K562 (cell line): ENCODE results near the gene CSF2. TPM values are rescaled to one million over a fixed set of nuclear protein-coding genes. Genes with fewer than 3 reads are reported as not detected.

Experiments used
- BACH1 ChIP-seq: fragments of 200-800 bp; sonication (Bioruptor generic); IDR thresholded peaks from 2 replicates; pipeline ENCODE4 v1.6.1; 2016; ENCODE audit warnings: missing genetic modification characterization, missing compliant biosample characterization
- ESRRB ChIP-seq: fragments of 250-450 bp; sonication (Bioruptor Pico); IDR thresholded peaks from 2 replicates; pipeline ENCODE4 v1.5.0; 2020; ENCODE audit warnings: mild to moderate bottlenecking, moderate library complexity, borderline replicate concordance
- ETV5 ChIP-seq: sonication (generic); formaldehyde crosslinking; IDR thresholded peaks from 2 replicates; pipeline ENCODE4 v1.4.0; 2020; ENCODE audit warnings: low read depth, mild to moderate bottlenecking, missing genetic modification reagents
- GATAD2A ChIP-seq: fragments of 450-650 bp; IDR thresholded peaks from 2 replicates; pipeline ENCODE4 v1.6.1; 2017
- MCM7 ChIP-seq, 2 experiments: fragments of 450-650 bp; IDR thresholded peaks; 2 replicates each; pipeline ENCODE4 v1.6.1; 2016 to 2018
- MIER1 ChIP-seq: fragments of 450-650 bp; IDR thresholded peaks from 2 replicates; pipeline ENCODE4 v1.6.1; 2016; ENCODE audit warnings: antibody characterized with exemption, mild to moderate bottlenecking, low read depth
- NFE2 ChIP-seq: IDR thresholded peaks from 2 replicates; pipeline ENCODE4 v1.6.1; 2014; ENCODE audit warnings: antibody characterized with exemption, low read depth
- NR2C1 ChIP-seq, 2 experiments: fragments of 450-650 bp; IDR thresholded peaks; 2 replicates each; pipeline ENCODE4 v1.6.1; 2017; ENCODE audit warnings: mild to moderate bottlenecking in 2 of 2, antibody characterized with exemption in 1 of 2, inconsistent platforms in 1 of 2, missing compliant biosample characterization in 1 of 2, missing genetic modification characterization in 1 of 2
- NR2C2 ChIP-seq, 2 experiments: fragments of 200-800 bp in 1 of 2; sonication (Bioruptor generic) in 1 of 2; sonication (generic) in 1 of 2; formaldehyde crosslinking in 1 of 2; IDR thresholded peaks; 2 replicates each; pipeline versions ENCODE4 v1.6.1 to v1.8.0; 2016 to 2022; ENCODE audit warnings: mild to moderate bottlenecking in 1 of 2, missing compliant biosample characterization in 1 of 2, missing genetic modification characterization in 1 of 2, missing genetic modification reagents in 1 of 2
- NRF1 ChIP-seq, 2 experiments: fragments of 450-650 bp; IDR thresholded peaks in 1 of 2; conservative IDR thresholded peaks in 1 of 2; 2 replicates each; pipeline ENCODE4 v1.6.1; 2014; ENCODE audit warnings: mild to moderate bottlenecking in 2 of 2
- PHTF2 ChIP-seq: fragments of 250-450 bp; sonication (Bioruptor Pico); IDR thresholded peaks from 2 replicates; pipeline ENCODE4 v1.5.0; 2021; ENCODE audit warnings: mild to moderate bottlenecking
- POLR2AphosphoS5 ChIP-seq: IDR thresholded peaks from 2 replicates; pipeline ENCODE4 v1.6.1; 2011; ENCODE audit warnings: mild to moderate bottlenecking, low read depth, low read length, moderate library complexity; ENCODE audit not compliant: control insufficient read depth, insufficient read depth
- SLC30A9 ChIP-seq: fragments of 250-450 bp; sonication (Bioruptor Pico); IDR thresholded peaks from 2 replicates; pipeline ENCODE4 v1.8.0; 2022; ENCODE audit warnings: mild to moderate bottlenecking, moderate library complexity
- TCF7L2 ChIP-seq: fragments of 150-350 bp; IDR thresholded peaks from 2 replicates; pipeline ENCODE4 v1.6.1; 2016; ENCODE audit warnings: low read depth, mild to moderate bottlenecking, low read length, moderate library complexity
- YBX1 ChIP-seq: fragments of 450-650 bp; IDR thresholded peaks from 2 replicates; pipeline ENCODE4 v1.7.1; 2016; ENCODE audit warnings: mild to moderate bottlenecking
- ZKSCAN3 ChIP-seq: fragments of 250-450 bp; sonication (Bioruptor Pico); IDR thresholded peaks from 2 replicates; pipeline ENCODE4 v1.4.0; 2020
- ZNF445 ChIP-seq: fragments of 250-450 bp; sonication (Bioruptor Pico); IDR thresholded peaks from 2 replicates; pipeline ENCODE4 v1.4.0; 2020; ENCODE audit warnings: low read depth, mild to moderate bottlenecking, moderate library complexity
- ZNF561 ChIP-seq: fragments of 450-650 bp; formaldehyde crosslinking; conservative IDR thresholded peaks from 2 replicates; pipeline ENCODE4 v1.4.0; 2020; ENCODE audit warnings: mild to moderate bottlenecking, moderate library complexity
- ZNF76 ChIP-seq: fragments of 250-450 bp; sonication (Bioruptor Pico); IDR thresholded peaks from 2 replicates; pipeline ENCODE4 v1.4.0; 2020; ENCODE audit warnings: mild to moderate bottlenecking, moderate library complexity, borderline replicate concordance
- polyA plus RNA-seq, 8 experiments: library from polyadenylated mRNA; depleted of rRNA in 4 of 8; stranded (reverse) in 5 of 8; unstranded in 3 of 8; fragments of >200 nt; fragmentation: Nextera tagmentation in 2 of 8; fragmentation: Illumina TruSeq in 1 of 8; extraction: Ambion mirVana in 2 of 8; extraction: Trizol in 1 of 8; gene quantifications; 2 replicates each; pipeline versions ENCODE4 v1.2.1 to v1.2.3, GENCODE V29; 2011 to 2014; ENCODE audit warnings: inconsistent platforms in 1 of 8, missing spikeins in 1 of 8
- total RNA-seq, 7 experiments: library from RNA; depleted of rRNA in 6 of 7; stranded (reverse); fragments of >200 nt in 6 of 7; fragmentation: Illumina TruSeq in 2 of 7; extraction: Trizol in 2 of 7; gene quantifications; 2 replicates each; pipeline versions ENCODE4 v1.2.1 to v1.2.3, GENCODE V29; 2011 to 2021; ENCODE audit warnings: low replicate concordance in 1 of 7
- TF ChIP-seq, protein P1 (sequence below): fragments of 250-450 bp; sonication (Bioruptor Pico); IDR thresholded peaks from 2 replicates; pipeline ENCODE4 v1.5.0; 2021; ENCODE audit warnings: mild to moderate bottlenecking, moderate library complexity
- TF ChIP-seq, protein P2 (sequence below): sonication (generic); IDR thresholded peaks from 2 replicates; pipeline ENCODE4 v1.6.1; 2016
- TF ChIP-seq, protein P3 (sequence below): fragments of 450-650 bp; IDR thresholded peaks from 2 replicates; pipeline ENCODE4 v1.7.0; 2016; ENCODE audit warnings: borderline replicate concordance

CSF2 gene
- total and polyA plus RNA-seq, 9 of the 15 experiments (the other 6 are each of a cell fraction or from before 2014, with no cell fraction given), result 0.25 to 0.29 TPM; not detected in 7

DNA sequence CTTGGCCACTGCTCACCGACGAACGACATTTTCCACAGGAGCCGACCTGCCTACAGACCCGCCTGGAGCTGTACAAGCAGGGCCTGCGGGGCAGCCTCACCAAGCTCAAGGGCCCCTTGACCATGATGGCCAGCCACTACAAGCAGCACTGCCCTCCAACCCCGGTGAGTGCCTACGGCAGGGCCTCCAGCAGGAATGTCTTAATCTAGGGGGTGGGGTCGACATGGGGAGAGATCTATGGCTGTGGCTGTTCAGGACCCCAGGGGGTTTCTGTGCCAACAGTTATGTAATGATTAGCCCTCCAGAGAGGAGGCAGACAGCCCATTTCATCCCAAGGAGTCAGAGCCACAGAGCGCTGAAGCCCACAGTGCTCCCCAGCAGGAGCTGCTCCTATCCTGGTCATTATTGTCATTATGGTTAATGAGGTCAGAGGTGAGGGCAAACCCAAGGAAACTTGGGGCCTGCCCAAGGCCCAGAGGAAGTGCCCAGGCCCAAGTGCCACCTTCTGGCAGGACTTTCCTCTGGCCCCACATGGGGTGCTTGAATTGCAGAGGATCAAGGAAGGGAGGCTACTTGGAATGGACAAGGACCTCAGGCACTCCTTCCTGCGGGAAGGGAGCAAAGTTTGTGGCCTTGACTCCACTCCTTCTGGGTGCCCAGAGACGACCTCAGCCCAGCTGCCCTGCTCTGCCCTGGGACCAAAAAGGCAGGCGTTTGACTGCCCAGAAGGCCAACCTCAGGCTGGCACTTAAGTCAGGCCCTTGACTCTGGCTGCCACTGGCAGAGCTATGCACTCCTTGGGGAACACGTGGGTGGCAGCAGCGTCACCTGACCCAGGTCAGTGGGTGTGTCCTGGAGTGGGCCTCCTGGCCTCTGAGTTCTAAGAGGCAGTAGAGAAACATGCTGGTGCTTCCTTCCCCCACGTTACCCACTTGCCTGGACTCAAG, 1.5 kb downstream of the CSF2 start (continued):
- TF ChIP-seq, protein P1, sequence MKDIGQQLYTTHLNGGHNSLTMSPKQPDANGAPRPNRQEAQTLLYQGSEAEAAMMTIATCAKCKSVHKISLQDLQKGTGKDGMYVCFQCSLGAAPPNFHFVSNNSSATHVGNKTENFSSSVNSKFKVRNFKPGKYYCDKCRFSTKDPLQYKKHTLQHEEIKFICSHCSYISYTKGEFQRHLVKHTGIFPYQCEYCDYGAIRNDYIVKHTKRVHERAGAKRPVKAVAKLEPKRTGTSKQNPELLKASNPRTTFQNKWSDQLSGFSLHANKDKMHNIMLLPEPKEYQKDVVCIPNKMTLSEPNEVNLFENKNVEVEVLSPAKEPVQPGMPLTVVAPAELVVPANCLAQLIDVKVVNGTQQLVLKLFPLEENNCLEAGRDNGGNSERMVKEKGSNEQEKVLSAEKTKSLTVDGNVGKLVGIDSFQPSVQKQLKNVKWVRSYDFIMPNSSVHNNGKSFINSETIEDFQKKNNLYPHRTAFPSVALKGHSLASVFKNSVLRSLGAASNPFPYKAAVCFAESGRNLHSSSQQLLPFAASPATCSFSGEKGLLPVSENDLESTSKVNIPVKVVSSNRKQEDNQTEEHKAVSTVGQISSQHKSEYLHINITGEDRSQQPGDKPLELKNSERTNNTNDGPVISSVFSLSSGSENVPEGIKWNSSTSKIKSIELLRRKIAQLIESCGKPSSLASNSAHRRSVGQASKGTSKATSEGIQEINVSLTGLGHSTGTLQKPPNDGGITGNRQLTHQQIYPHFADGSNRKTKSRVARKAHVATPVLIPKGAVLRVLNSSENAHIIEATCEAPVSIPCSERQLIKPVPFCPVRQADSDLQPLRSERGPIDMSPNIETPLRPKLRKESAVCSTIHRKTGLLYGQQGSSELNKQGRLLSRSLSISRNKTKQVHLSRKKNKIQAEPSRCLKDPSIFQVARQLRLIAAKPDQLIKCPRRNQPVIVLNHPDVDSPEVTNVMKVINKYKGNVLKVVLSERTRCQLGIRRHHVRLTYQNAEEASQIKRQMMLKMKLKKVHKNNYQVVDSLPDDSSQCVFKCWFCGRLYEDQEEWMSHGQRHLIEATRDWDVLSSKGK (CRISPR knock-in tag), result no peak
- TF ChIP-seq ZNF561 (CRISPR knock-in tag) (no peak), ZNF445 (CRISPR knock-in tag) (no peak), ZNF76 (CRISPR knock-in tag) (no peak), TCF7L2 (no peak), BACH1 (no peak), ESRRB (CRISPR knock-in tag) (no peak), SLC30A9 (CRISPR knock-in tag) (no peak), NFE2 (no peak), YBX1 (no peak), NR2C2 (CRISPR knock-in tag; IDR thresholded peaks at IDR 0.05) (no peak), NR2C2 (tag; IDR thresholded peaks at IDR 0.05) (peak; percentile 76), POLR2AphosphoS5 (no peak), GATAD2A (no peak), NRF1 (conservative IDR thresholded peaks at IDR 0.05 in 1 of 2, IDR thresholded peaks at IDR 0.05 in 1 of 2) (no peak), PHTF2 (CRISPR knock-in tag) (no peak), ETV5 (no peak), ZKSCAN3 (no peak), NR2C1 (IDR thresholded peaks at IDR 0.05) (peak; percentile 43; the same call in 1 of the 2 replicates), NR2C1 (tag; IDR thresholded peaks at IDR 0.05) (0 out of 2 replicates have a peak, but pooled peaks have one; percentile 72), MIER1 (no peak), MCM7 (IDR thresholded peaks at IDR 0.05) (no peak)
- TF ChIP-seq, protein P2, sequence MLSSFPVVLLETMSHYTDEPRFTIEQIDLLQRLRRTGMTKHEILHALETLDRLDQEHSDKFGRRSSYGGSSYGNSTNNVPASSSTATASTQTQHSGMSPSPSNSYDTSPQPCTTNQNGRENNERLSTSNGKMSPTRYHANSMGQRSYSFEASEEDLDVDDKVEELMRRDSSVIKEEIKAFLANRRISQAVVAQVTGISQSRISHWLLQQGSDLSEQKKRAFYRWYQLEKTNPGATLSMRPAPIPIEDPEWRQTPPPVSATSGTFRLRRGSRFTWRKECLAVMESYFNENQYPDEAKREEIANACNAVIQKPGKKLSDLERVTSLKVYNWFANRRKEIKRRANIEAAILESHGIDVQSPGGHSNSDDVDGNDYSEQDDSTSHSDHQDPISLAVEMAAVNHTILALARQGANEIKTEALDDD, result no peak
- TF ChIP-seq, protein P3, sequence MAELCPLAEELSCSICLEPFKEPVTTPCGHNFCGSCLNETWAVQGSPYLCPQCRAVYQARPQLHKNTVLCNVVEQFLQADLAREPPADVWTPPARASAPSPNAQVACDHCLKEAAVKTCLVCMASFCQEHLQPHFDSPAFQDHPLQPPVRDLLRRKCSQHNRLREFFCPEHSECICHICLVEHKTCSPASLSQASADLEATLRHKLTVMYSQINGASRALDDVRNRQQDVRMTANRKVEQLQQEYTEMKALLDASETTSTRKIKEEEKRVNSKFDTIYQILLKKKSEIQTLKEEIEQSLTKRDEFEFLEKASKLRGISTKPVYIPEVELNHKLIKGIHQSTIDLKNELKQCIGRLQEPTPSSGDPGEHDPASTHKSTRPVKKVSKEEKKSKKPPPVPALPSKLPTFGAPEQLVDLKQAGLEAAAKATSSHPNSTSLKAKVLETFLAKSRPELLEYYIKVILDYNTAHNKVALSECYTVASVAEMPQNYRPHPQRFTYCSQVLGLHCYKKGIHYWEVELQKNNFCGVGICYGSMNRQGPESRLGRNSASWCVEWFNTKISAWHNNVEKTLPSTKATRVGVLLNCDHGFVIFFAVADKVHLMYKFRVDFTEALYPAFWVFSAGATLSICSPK, result no peak
